ENCODE results near the gene CACNA2D3.

DNA sequence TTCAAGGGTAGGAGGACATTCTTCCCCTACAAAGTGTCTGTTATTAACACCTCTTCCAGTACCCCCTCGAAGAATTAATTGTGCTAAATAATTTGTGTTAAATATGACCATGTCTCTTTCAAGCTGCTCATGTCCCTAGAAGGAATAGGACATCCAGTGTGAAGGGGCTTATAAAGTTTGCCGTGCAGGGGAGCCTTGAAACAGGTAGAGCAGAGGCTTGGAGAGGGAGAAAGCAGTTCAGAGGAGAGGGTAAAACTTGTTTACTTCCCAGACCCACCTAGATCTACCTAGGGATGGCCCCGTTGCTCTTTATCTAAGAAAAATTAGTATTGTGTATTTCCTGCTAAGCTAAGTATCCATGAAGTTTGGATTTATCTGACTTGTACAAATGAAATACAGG lies 114.8 kb downstream of the CACNA2D3 start:
- no peak for TF ChIP-seq CTCF (conservative IDR thresholded peaks at IDR 0.05; ENCODE audit: low read depth, low read length)
- no peak for TF ChIP-seq EZH2 (IDR thresholded peaks at IDR 0.05; ENCODE audit: low read length, unreplicated experiment)
